Fibroblast of skin of left quadriceps (primary cell): ENCODE measurements around the gene ADAMTS2.

ENCODE experiments used
- DNase-seq, 2 experiments: peaks; one replicate each; pipeline ENCODE4 v3.0.0-alpha.2; 2013; ENCODE audit warnings: low read depth in 2 of 2

Gene ADAMTS2

GRCh38 chr5:179194941-179195381 lies 150.3 kb downstream of the ADAMTS2 start:
- DNase-seq: no peak

- DNase-seq: no peak
These were observed 150.9 kb downstream of the ADAMTS2 start for GRCh38 chr5:179194201-179194910.

- no peak for DNase-seq
These were observed 151.5 kb downstream of the ADAMTS2 start for GRCh38 chr5:179193746-179194145.

- no peak for DNase-seq
These were observed 152.3 kb downstream of the ADAMTS2 start for GRCh38 chr5:179192891-179193470.

- DNase-seq: no peak
These were observed 152.9 kb downstream of the ADAMTS2 start for GRCh38 chr5:179192185-179192890.

GRCh38 chr5:179191506-179192184 lies 153.6 kb downstream of the ADAMTS2 start:
- no peak for DNase-seq

- DNase-seq: no peak
These were observed 154.3 kb downstream of the ADAMTS2 start for GRCh38 chr5:179190851-179191505.

GRCh38 chr5:179188636-179189035 lies 156.6 kb downstream of the ADAMTS2 start:
- DNase-seq: no peak

GRCh38 chr5:179187681-179188575 lies 157.3 kb downstream of the ADAMTS2 start:
- DNase-seq: no peak

- no peak for DNase-seq
These were observed 158.0 kb downstream of the ADAMTS2 start for GRCh38 chr5:179187229-179187678.

- DNase-seq: no peak
These were observed 158.5 kb downstream of the ADAMTS2 start for GRCh38 chr5:179186801-179187200.

- DNase-seq: no peak
These were observed 159.3 kb downstream of the ADAMTS2 start for GRCh38 chr5:179185941-179186411.

- no peak for DNase-seq
These were observed 159.9 kb downstream of the ADAMTS2 start for GRCh38 chr5:179185256-179185940.

- DNase-seq: no peak
These were observed 160.7 kb downstream of the ADAMTS2 start for GRCh38 chr5:179184521-179185050.

- DNase-seq: no peak
These were observed 161.8 kb downstream of the ADAMTS2 start for GRCh38 chr5:179183481-179183880.

GRCh38 chr5:179182601-179183000 lies 162.7 kb downstream of the ADAMTS2 start:
- no peak for DNase-seq

- no peak for DNase-seq
These were observed 163.3 kb downstream of the ADAMTS2 start for GRCh38 chr5:179181988-179182387.

GRCh38 chr5:179180921-179181645 lies 164.2 kb downstream of the ADAMTS2 start:
- DNase-seq: no peak

GRCh38 chr5:179180061-179180610 lies 165.1 kb downstream of the ADAMTS2 start:
- no peak for DNase-seq
